NCI-H510A treated with DMSO at 0.1 percent for 48 hours (cell line): ENCODE data around the gene PRKN.

Experiments
- DNase-seq: peaks from one replicate; lab custom pipeline; 2025; lab: John Stamatoyannopoulos, UW

Gene PRKN

DNA sequence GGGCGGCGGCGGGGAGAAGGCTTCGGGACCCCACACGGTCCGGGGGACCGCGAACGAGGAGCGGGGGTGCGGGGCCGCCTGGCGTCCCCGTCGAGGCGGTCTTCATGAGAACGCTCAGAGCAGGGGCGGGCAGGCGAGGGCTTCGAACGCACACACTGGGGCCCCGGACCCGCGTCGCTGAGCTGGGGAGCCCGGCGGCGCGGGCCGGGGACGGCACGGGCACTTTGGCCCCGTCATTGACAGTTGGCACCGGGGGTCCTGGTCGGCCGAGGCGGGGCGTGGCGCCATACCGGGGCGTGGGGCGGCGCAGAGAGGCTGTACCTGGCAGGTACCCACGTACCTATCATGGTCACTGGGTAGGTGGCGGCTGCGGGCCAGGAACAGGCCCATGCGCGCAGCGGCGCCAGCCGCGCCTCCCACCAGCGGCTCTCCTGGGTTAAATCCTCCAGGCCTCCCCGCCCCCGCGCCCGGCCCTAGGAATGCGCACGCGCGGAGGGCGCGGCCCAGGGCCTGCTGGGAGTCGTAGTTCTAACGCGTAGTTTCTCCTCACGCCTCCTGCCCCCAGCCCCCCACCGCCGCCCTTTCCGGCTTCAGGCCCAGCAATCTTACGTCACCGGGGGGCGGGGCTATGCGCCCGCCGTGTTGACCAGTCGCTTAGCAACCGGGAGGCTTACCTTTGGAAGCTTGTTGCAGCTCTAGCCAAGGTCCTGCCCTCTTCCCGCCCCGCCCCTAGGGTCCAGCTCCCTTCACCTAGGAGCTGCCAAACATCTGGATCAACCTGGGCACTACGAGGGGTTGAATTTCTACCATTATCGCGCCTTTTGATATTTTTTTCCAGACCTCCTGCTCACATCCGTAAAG lies at the start of gene PRKN, which contains the start of gene PACRG:
PRKN (minus strand) TSS at position 445 of the 861 bp plus-strand sequence.
PACRG (plus strand) TSS at position 653 of the 861 bp plus-strand sequence.
- peak; percentile 89 for DNase-seq

GRCh38 chr6:162777091-162777490 lies 49.5 kb upstream of the PRKN start:
- no peak for DNase-seq

GRCh38 chr6:162773996-162774395 lies 46.4 kb upstream of the PRKN start:
- DNase-seq: no peak

GRCh38 chr6:162772466-162772865 lies 44.9 kb upstream of the PRKN start:
- DNase-seq: no peak

- no peak for DNase-seq
These were observed 43.4 kb upstream of the PRKN start for GRCh38 chr6:162770955-162771354.

DNA sequence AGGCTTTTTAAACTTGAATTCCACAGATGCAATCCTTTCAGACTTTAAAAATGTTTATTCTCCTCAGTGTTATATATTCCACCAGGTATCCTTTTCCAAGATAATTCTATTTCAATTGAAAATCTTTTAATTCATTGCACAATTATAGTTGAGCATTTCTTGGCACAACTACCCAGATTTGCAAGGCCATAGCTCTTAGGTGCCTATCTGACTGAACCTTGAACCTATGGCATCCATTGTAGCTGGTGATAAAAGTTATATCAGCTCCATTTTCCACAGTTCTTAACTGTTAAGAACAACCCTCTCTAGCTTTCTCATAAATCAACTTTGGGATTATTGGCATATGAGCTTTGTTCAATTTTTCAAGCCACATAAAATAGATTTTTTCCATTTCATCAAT lies 42.6 kb upstream of the PRKN start:
- no peak for DNase-seq

GRCh38 chr6:162753775-162754174 lies 26.2 kb upstream of the PRKN start:
- DNase-seq: no peak

DNA sequence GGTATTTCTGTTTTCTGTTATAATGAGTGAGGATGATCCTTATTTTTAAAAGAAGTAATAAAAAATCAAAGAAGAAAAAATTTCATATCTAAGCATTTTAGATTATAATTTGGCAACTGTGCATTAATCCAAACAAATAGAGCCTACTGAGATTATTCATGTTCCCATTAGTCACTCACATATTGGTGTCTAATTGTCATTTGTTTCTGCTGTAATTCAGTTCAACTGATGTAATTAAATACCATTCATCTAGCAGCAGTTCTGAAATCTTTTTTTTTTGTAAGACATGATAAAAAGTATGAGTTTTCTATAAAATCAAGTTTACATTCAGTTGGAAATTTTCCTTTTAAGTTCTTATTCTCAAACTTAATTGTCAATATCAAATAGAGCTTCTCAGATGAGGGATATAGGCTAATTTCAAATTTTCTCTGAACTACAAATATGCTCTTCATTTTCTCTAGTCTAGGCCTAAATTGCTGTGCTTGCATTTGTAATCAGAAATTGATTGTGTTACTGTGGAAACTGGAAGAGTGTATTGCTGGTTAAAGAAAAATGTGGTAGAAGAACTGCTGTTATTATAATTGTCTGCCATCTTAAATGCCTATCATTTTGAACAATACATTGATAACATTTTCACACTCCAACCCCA lies 23.8 kb upstream of the PRKN start:
- no peak for DNase-seq

- no peak for DNase-seq
These were observed 23.2 kb upstream of the PRKN start for GRCh38 chr6:162750776-162751175.

DNA sequence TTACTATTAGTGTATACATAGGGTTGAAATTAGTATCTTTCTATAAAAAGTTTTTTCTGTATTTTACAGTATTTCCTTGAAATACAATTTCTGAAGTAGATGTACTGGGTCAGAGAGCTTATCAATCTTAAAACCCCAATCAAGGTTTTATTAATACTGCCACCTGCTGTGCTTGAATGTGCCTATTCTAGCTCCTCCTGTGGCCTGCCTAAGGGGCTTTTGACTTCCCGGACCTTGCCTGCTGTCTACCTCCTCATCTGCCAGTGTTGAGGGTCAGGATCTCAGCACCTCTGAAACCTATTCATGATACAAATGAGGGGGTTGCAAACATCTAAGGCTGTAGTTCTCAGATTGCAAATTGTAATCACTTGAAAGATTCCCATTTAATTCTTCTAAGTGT lies 9.4 kb upstream of the PRKN start:
- no peak for DNase-seq

- no peak for DNase-seq
These were observed 5.9 kb upstream of the PRKN start for GRCh38 chr6:162733489-162733888.

- DNase-seq: no peak
These were observed 2.9 kb upstream of the PRKN start for GRCh38 chr6:162730502-162730901.

DNA sequence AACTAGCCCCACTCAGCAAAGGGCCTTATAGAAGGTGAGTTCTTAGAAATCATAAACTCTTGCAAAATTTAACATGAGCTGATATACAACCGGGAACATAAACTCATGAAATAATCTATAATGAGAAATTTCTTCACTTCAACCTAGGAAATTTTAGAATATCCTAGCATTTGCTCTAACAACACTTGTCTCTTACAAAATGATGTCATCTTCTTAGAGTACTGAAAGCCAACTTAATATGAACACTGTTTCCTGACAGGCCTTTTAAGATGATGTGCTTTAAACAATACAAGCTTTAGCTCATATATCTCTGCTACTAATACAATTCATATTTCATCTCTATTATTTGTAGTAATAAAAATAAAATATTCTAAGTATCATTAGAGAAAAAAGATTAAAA lies 1.1 kb upstream of the PRKN start:
- DNase-seq: no peak

DNA sequence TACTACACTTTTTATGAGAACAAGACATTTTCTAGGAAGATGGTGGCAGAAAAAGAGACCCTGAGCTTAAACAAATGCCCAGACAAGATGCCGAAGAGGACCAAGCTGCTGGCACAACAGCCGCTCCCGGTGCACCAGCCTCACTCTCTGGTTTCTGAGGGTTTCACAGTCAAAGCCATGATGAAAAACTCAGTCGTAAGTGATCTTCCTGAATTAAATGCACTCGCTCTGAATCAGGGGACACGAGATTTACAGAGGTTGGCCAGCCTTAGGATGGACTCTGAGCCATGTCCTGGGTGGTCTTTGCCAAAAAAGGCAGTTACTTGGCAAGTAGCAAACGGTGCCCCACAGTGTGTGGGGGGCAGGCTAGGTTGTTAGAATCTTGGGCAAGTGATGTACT lies 631 bp upstream of the PRKN start:
- DNase-seq: no peak

GRCh38 chr6:162726947-162727321 lies 632 bp downstream of the PRKN start:
- DNase-seq: no peak

- DNase-seq: no peak
These were observed 4.9 kb downstream of the PRKN start for GRCh38 chr6:162722633-162723032.

GRCh38 chr6:162722226-162722625 lies 5.3 kb downstream of the PRKN start:
- no peak for DNase-seq

- DNase-seq: no peak
These were observed 6.2 kb downstream of the PRKN start for GRCh38 chr6:162721404-162721687.

- no peak for DNase-seq
These were observed 8.0 kb downstream of the PRKN start for GRCh38 chr6:162719528-162719927.

DNA sequence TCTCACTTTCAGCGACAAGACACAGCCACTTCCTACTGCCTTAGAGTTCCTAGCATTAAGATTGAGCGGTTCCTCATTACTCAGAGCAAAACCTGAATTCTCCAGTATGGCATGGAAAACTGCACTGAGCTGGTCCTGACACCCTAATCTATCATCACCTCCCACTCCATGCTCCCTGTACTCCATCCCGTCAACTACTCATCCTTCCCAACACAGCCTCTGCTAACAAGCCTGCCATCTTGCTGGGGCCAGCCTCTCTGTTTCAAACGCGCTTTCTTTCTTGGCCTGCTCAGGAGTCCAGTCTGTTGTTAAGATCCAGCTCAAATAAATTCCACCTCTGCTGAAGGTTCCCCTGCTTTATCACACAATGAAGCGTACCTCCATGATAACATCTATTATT lies 12.0 kb downstream of the PRKN start:
- no peak for DNase-seq

GRCh38 chr6:162713974-162714780 lies 13.4 kb downstream of the PRKN start:
- no peak for DNase-seq

GRCh38 chr6:162712694-162713093 lies 14.9 kb downstream of the PRKN start:
- no peak for DNase-seq

- DNase-seq: no peak
These were observed 16.2 kb downstream of the PRKN start for GRCh38 chr6:162711376-162711775.
